SK-N-SH (cell line): ENCODE measurements around the gene AZU1. TPM values are rescaled to one million over a fixed set of nuclear protein-coding genes. Genes with fewer than 3 reads are reported as not detected.
A peak's percentile ranks its signal among the peaks of the same experiment; 100 is the strongest.

Source experiments
- CTCF ChIA-PET: fragments of 300-600, 350-600 bp; formaldehyde crosslinking; extraction: SDS; loops from one replicate; lab custom pipeline; 2021; lab: Yijun Ruan, JAX
- POLR2A ChIA-PET: fragments of 350-600 bp; sonication (Branson Sonifier 250); formaldehyde crosslinking; extraction: SDS; loops from one replicate; lab custom pipeline; 2020; ENCODE audit warnings: antibody characterized with exemption, inconsistent platforms; lab: Yijun Ruan, JAX
- DNase-seq: peaks from one replicate; pipeline ENCODE4 v3.0.0; 2012
- H2AFZ ChIP-seq: fragments of 200-600 bp; sonication (generic); 2 replicates; pipeline ENCODE4 v1.8.1; 2016; ENCODE audit warnings: antibody characterized with exemption, mild to moderate bottlenecking, low read depth
- H3F3A ChIP-seq: fragments of 200-600 bp; sonication (generic); replicated peaks from 2 replicates; pipeline ENCODE3; 2016; ENCODE audit warnings: antibody characterized with exemption, mild to moderate bottlenecking; ENCODE audit not compliant: insufficient read depth
- H3K27ac ChIP-seq, 2 experiments: fragments of 200-500 bp in 1 of 2; fragments of 200-600 bp in 1 of 2; sonication (Bioruptor generic) in 1 of 2; sonication (generic), shearing (Covaris generic) in 1 of 2; 2 replicates each; pipeline versions ENCODE4 v1.5.1 to v1.6.1; 2014 to 2016; ENCODE audit warnings: low read depth in 2 of 2, inconsistent platforms in 1 of 2, low read length in 1 of 2, mild to moderate bottlenecking in 1 of 2, mixed read lengths in 1 of 2
- H3K27me3 ChIP-seq: fragments of 200-600 bp; sonication (generic), shearing (Covaris generic); 2 replicates; pipeline ENCODE4 v1.6.1; 2016; ENCODE audit warnings: mixed run types; ENCODE audit not compliant: insufficient read depth
- H3K36me3 ChIP-seq, 2 experiments: fragments of 200-500 bp in 1 of 2; fragments of 200-600 bp in 1 of 2; sonication (Bioruptor generic) in 1 of 2; sonication (generic) in 1 of 2; replicated peaks in 1 of 2; 2 replicates each; pipeline versions ENCODE3 to v1.5.1; 2014 to 2016; ENCODE audit warnings: low read length in 1 of 2, mild to moderate bottlenecking in 1 of 2; ENCODE audit not compliant: insufficient read depth in 2 of 2, control insufficient read depth in 1 of 2
- H3K4me1 ChIP-seq, 2 experiments: fragments of 200-500 bp in 1 of 2; fragments of 200-600 bp in 1 of 2; sonication (Bioruptor generic) in 1 of 2; sonication (generic), shearing (Covaris generic) in 1 of 2; 2 replicates each; pipeline versions ENCODE4 v1.5.1 to v1.6.1; 2014 to 2016; ENCODE audit warnings: low read depth in 1 of 2, low read length in 1 of 2, mixed run types in 1 of 2; ENCODE audit not compliant: insufficient read depth in 2 of 2, control insufficient read depth in 1 of 2
- H3K4me2 ChIP-seq: fragments of 200-600 bp; sonication (generic), shearing (Covaris generic); 2 replicates; pipeline ENCODE4 v1.6.1; 2017; ENCODE audit warnings: mixed run types
- H3K4me3 ChIP-seq, 2 experiments: fragments of 200-500 bp in 1 of 2; fragments of 200-600 bp in 1 of 2; sonication (Bioruptor generic) in 1 of 2; sonication (generic), shearing (Covaris generic) in 1 of 2; 2 replicates each; pipeline versions ENCODE4 v1.5.1 to v1.8.1; 2014 to 2016; ENCODE audit warnings: low read depth in 2 of 2, inconsistent platforms in 1 of 2, low read length in 1 of 2, mild to moderate bottlenecking in 1 of 2, mixed read lengths in 1 of 2, moderate library complexity in 1 of 2
- H3K79me2 ChIP-seq: fragments of 200-600 bp; sonication (generic); 2 replicates; pipeline ENCODE4 v1.8.1; 2017; ENCODE audit warnings: mild to moderate bottlenecking; ENCODE audit not compliant: insufficient read depth
- H3K9ac ChIP-seq: fragments of 200-600 bp; sonication (generic); 2 replicates; pipeline ENCODE4 v1.6.1; 2017; ENCODE audit warnings: mixed run types
- H3K9me2 ChIP-seq: fragments of 200-600 bp; sonication (generic); 2 replicates; pipeline ENCODE4 v1.6.1; 2017; ENCODE audit warnings: mixed run types
- H3K9me3 ChIP-seq: fragments of 200-600 bp; sonication (generic); 2 replicates; pipeline ENCODE4 v1.6.1; 2017; ENCODE audit warnings: mixed run types, mild to moderate bottlenecking, moderate library complexity
- H4K20me1 ChIP-seq: fragments of 200-600 bp; sonication (generic); 2 replicates; pipeline ENCODE4 v1.6.1; 2017; ENCODE audit warnings: mild to moderate bottlenecking, mixed run types; ENCODE audit not compliant: insufficient read depth
- CTCF ChIP-seq: fragments of 200-600 bp; sonication (generic); IDR thresholded peaks from 2 replicates; pipeline ENCODE4 v1.6.1; 2017; ENCODE audit warnings: antibody characterized with exemption, mild to moderate bottlenecking, moderate library complexity
- FOSL2 ChIP-seq: IDR thresholded peaks from 2 replicates; pipeline ENCODE4 v1.4.0; 2012; ENCODE audit warnings: low read depth, mild to moderate bottlenecking, moderate library complexity, borderline replicate concordance
- JUND ChIP-seq: IDR thresholded peaks from 2 replicates; pipeline ENCODE4 v1.4.0; 2012
- MEF2A ChIP-seq: IDR thresholded peaks from 2 replicates; pipeline ENCODE4 v1.4.0; 2012; ENCODE audit warnings: low read depth, borderline replicate concordance
- MXI1 ChIP-seq: IDR thresholded peaks from 2 replicates; pipeline ENCODE4 v1.6.1; 2012; ENCODE audit warnings: mild to moderate bottlenecking, low read depth, low read length, improper control_type of control experiment
- PBX3 ChIP-seq: IDR thresholded peaks from 2 replicates; pipeline ENCODE4; 2012
- POLR2AphosphoS5 ChIP-seq: IDR thresholded peaks from 2 replicates; pipeline ENCODE4 v1.6.1; 2012; ENCODE audit warnings: low read depth, low read length
- RCOR1 ChIP-seq: fragments of 150-350 bp; IDR thresholded peaks from 2 replicates; pipeline ENCODE4 v1.6.1; 2017; ENCODE audit warnings: antibody characterized with exemption, low read length
- RFX5 ChIP-seq: IDR thresholded peaks from 2 replicates; pipeline ENCODE4 v1.6.1; 2012; ENCODE audit warnings: mild to moderate bottlenecking, improper control_type of control experiment, low read length
- TEAD4 ChIP-seq: IDR thresholded peaks from 2 replicates; pipeline ENCODE4 v1.4.0; 2012; ENCODE audit warnings: mild to moderate bottlenecking, borderline replicate concordance; ENCODE audit not compliant: insufficient read depth
- WGBS: methylation state at CpG from one replicate; pipeline ENCODE4 v1.1.6; 2017; ENCODE audit warnings: low lambda C conversion rate; 5-methylcytosine and 5-hydroxymethylcytosine counted together
- polyA plus RNA-seq, 3 experiments: library from polyadenylated mRNA; depleted of rRNA; stranded (reverse); fragments of >200 nt; gene quantifications; 2 replicates each; pipeline ENCODE4 v1.2.3, GENCODE V29; 2012

AZU1 gene
- polyA plus RNA-seq, 1 of the 3 experiments (the other 2 are of a cell fraction) = 0.15 TPM

DNA sequence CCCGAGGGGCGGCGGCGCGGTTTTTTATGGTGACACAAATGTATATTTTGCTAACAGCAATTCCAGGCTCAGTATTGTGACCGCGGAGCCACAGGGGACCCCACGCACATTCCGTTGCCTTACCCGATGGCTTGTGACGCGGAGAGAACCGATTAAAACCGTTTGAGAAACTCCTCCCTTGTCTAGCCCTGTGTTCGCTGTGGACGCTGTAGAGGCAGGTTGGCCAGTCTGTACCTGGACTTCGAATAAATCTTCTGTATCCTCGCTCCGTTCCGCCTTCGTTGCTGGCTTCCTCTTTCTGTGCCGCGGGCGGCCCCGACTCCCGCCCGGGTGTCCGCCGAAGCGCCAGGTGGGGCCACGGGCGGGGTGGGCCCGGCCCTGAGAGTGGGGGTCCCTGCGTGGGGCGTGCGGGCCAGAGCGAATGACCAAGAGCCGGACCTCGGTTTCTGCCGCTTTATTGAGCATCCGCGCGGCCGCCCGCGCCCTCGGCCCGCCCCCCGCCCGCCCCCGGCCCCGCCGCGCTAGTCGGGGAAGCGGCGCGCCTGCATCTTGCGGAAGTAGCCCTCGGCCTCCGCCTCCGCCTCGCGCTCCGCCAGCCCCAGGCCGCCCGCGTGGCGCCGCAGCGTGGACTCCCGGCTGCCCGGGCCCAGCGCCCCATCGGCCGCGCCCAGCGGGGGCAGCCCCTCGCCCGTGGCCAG lies 15.4 kb upstream of the AZU1 start:
- peaks cover 27% of the 10 kb centered on the region; the same call in 1 of the 2 replicates for H3K79me2 ChIP-seq
- CTCF ChIA-PET = interaction anchor here (1.3 kb wide), 1 partner anchor 11 kb away, joined by 5 read pairs; no protein-coding TSS in a partner anchor
- H3K4me2 ChIP-seq = no peak overlapping the region
- no peaks in the 10 kb centered on the region for H3K27me3 ChIP-seq
- no peak overlapping the region for H3K27ac ChIP-seq
- H2AFZ ChIP-seq = no peak overlapping the region
- no peaks in the 10 kb centered on the region for H3K9me3 ChIP-seq
- H3K4me1 ChIP-seq = no peaks in the 10 kb centered on the region
- peaks cover 50% of the 10 kb centered on the region for H4K20me1 ChIP-seq
- H3K9ac ChIP-seq = no peak overlapping the region
- WGBS = 97% methylated on average over 43 of the region's 80 CpGs
- TF ChIP-seq TEAD4 (no peak), FOSL2 (no peak), RFX5 (no peak), MXI1 (no peak), CTCF (no peak)
- no peaks in the 10 kb centered on the region for H3K9me2 ChIP-seq
- peaks cover 36 to 43% of the 10 kb centered on the region in 2 experiments for H3K36me3 ChIP-seq
- peak; percentile 61 for DNase-seq
- no peak overlapping the region for H3K4me3 ChIP-seq
- POLR2A ChIA-PET = no interaction called here
- H3F3A ChIP-seq = peaks cover 34% of the 10 kb centered on the region

- Histone ChIP-seq H3F3A (peaks cover 28% of the 10 kb centered on the region), H3K9me2 (no peaks in the 10 kb centered on the region), H4K20me1 (peaks cover 44% of the 10 kb centered on the region), H3K36me3 (peaks cover 30 to 37% of the 10 kb centered on the region in 2 experiments), H3K9ac (no peak overlapping the region), H3K4me3 (no peak overlapping the region), H3K4me1 (no peaks in the 10 kb centered on the region), H3K27ac (no peak overlapping the region), H3K79me2 (peaks cover 21% of the 10 kb centered on the region; the same call in 1 of the 2 replicates), H2AFZ (no peak overlapping the region), H3K9me3 (no peaks in the 10 kb centered on the region), H3K4me2 (no peak overlapping the region), H3K27me3 (no peaks in the 10 kb centered on the region)
- ChIA-PET CTCF (no interaction called here), POLR2A (no interaction called here)
- TF ChIP-seq RFX5 = no peak
- no peak for TF ChIP-seq JUND
- TF ChIP-seq POLR2AphosphoS5 = no peak
- no peak for TF ChIP-seq MEF2A
- TF ChIP-seq PBX3 = no peak
- TF ChIP-seq RCOR1 = no peak
- no peak for TF ChIP-seq FOSL2
- WGBS = 98% methylated on average over 13 of the region's 72 CpGs
- no peak for DNase-seq
Measured at GRCh38 chr19:812747-813218, 14.9 kb upstream of the AZU1 start.
